K562 (cell line): Measurements from ENCODE around the gene SMARCA1. TPM values are rescaled to one million over a fixed set of nuclear protein-coding genes. Genes with fewer than 3 reads are reported as not detected.

Experiments used
- ATAC-seq: fragments of 200-7000 bp; cut with Tn5 transposase; 3 replicates; pipeline ENCODE4 v1.9.1; 2020; ENCODE audit warnings: moderate library complexity
- BruUV-seq: library from RNA; stranded (reverse); fragments of 400-500 nt; replicated peaks from 2 replicates; lab custom pipeline; 2021; lab: Mats Ljungman, UMichigan
- CTCF ChIA-PET: fragments of 300-600 bp; formaldehyde crosslinking; extraction: SDS; loops from one replicate; lab custom pipeline; 2021; ENCODE audit warnings: low intra/inter-chr PET ratio; lab: Yijun Ruan, JAX
- POLR2A ChIA-PET: fragments of 300-600, 350-650 bp; sonication (Branson Sonifier 250); formaldehyde crosslinking; extraction: SDS; loops from one replicate; lab custom pipeline; 2021; ENCODE audit warnings: antibody characterized with exemption, inconsistent platforms; lab: Yijun Ruan, JAX
- DNase-seq, 4 experiments: peaks; one replicate each; pipeline versions ENCODE4 v3.0.0 to v3.0.0-alpha.2; 2011 to 2018; ENCODE audit warnings: low spot score in 3 of 4, mixed read lengths in 3 of 4; ENCODE audit errors: extremely low read depth in 1 of 4
- FAIRE-seq: peaks from 2 replicates; lab custom pipeline; 2011; peaks lifted over from hg19 to GRCh38; lab: Jason Lieb, UNC
- H2AFZ ChIP-seq: 2 replicates; pipeline ENCODE4 v1.6.0; 2011; ENCODE audit warnings: low read depth, low read length, control low read depth, inconsistent platforms
- H3K27ac ChIP-seq: fragments of 200-600 bp; 3 replicates; pipeline ENCODE4 v1.8.0; 2011; ENCODE audit warnings: low read depth, mild to moderate bottlenecking, control low read depth, inconsistent platforms, low read length, moderate library complexity, mixed read lengths; ENCODE audit errors: extremely low read depth
- H3K27me3 ChIP-seq, 2 experiments: fragments of 300-600 bp in 1 of 2; 2 replicates in 1 of 2; 3 replicates in 1 of 2; pipeline versions ENCODE4 v1.6.0 to v1.8.0; 2011; ENCODE audit warnings: inconsistent platforms in 2 of 2, low read length in 2 of 2, mild to moderate bottlenecking in 1 of 2, mixed read lengths in 1 of 2, moderate library complexity in 1 of 2; ENCODE audit not compliant: control insufficient read depth in 2 of 2, insufficient read depth in 2 of 2
- H3K36me3 ChIP-seq: fragments of 300-600 bp; 3 replicates; pipeline ENCODE4 v1.8.0; 2011; ENCODE audit warnings: mild to moderate bottlenecking, low read length, inconsistent platforms; ENCODE audit not compliant: control insufficient read depth, insufficient read depth
- H3K4me1 ChIP-seq, 2 experiments: fragments of 200-600 bp in 1 of 2; replicated peaks in 1 of 2; 2 replicates in 1 of 2; 3 replicates in 1 of 2; pipeline versions ENCODE4 v1.5.1 to v1.8.0; 2011; ENCODE audit warnings: inconsistent platforms in 2 of 2, low read length in 2 of 2, mild to moderate bottlenecking in 1 of 2, mixed read lengths in 1 of 2, moderate library complexity in 1 of 2; ENCODE audit not compliant: control insufficient read depth in 2 of 2, insufficient read depth in 2 of 2
- H3K4me2 ChIP-seq: 2 replicates; pipeline ENCODE4 v1.6.1; 2011; ENCODE audit warnings: low read length, control low read depth, inconsistent platforms, mixed read lengths; ENCODE audit not compliant: insufficient read depth
- H3K4me3 ChIP-seq: fragments of 200-600 bp; sonication (generic), shearing (Covaris generic); 2 replicates; pipeline ENCODE4 v1.5.1; 2016; ENCODE audit warnings: control low read depth, inconsistent platforms
- H3K79me2 ChIP-seq: fragments of 200-600 bp; 3 replicates; pipeline ENCODE4 v1.8.0; 2011; ENCODE audit warnings: low read length, inconsistent platforms; ENCODE audit not compliant: control insufficient read depth, insufficient read depth
- H3K9ac ChIP-seq, 2 experiments: 2 replicates each; pipeline versions ENCODE4 v1.6.0 to v1.6.1; 2011; ENCODE audit warnings: low read depth in 2 of 2, low read length in 2 of 2, control low read depth in 1 of 2, inconsistent platforms in 1 of 2, mild to moderate bottlenecking in 1 of 2, mixed read lengths in 1 of 2; ENCODE audit not compliant: insufficient read depth in 1 of 2
- H3K9me1 ChIP-seq: one replicate; pipeline ENCODE4 v1.6.0; 2011; ENCODE audit warnings: inconsistent platforms, mild to moderate bottlenecking, low read length, moderate library complexity; ENCODE audit not compliant: control insufficient read depth, insufficient read depth
- H3K9me3 ChIP-seq: replicated peaks from 2 replicates; pipeline ENCODE4 v1.5.1; 2011; ENCODE audit warnings: low read depth, low read length, inconsistent platforms; ENCODE audit not compliant: control insufficient read depth, insufficient read depth
- H4K20me1 ChIP-seq: replicated peaks from 2 replicates; pipeline ENCODE4 v1.6.1; 2011; ENCODE audit warnings: low read length, inconsistent platforms, mixed read lengths; ENCODE audit not compliant: control insufficient read depth, insufficient read depth
- CHD2 ChIP-seq: IDR thresholded peaks from 2 replicates; pipeline ENCODE4 v1.6.1; 2011; ENCODE audit warnings: low read depth, low read length
- FOXA1 ChIP-seq: fragments of 450-650 bp; IDR thresholded peaks from 2 replicates; pipeline ENCODE4 v1.6.1; 2016; ENCODE audit warnings: mild to moderate bottlenecking, borderline replicate concordance
- FOXK1 ChIP-seq: sonication (generic); formaldehyde crosslinking; IDR thresholded peaks from 2 replicates; pipeline ENCODE4 v1.8.0; 2022; ENCODE audit warnings: missing genetic modification reagents, mild to moderate bottlenecking, borderline replicate concordance
- GABPB2 ChIP-seq: fragments of 250-450 bp; sonication (Bioruptor Pico); conservative IDR thresholded peaks from 2 replicates; pipeline ENCODE4 v1.5.1; 2021; ENCODE audit warnings: mild to moderate bottlenecking
- HES1 ChIP-seq: fragments of 450-650 bp; IDR thresholded peaks from 2 replicates; pipeline ENCODE4 v1.6.1; 2016; ENCODE audit warnings: low read depth, mild to moderate bottlenecking, moderate library complexity
- HMGXB4 ChIP-seq: sonication (generic); formaldehyde crosslinking; IDR thresholded peaks from 2 replicates; pipeline ENCODE4 v1.8.1; 2023; ENCODE audit warnings: mild to moderate bottlenecking, missing genetic modification reagents
- HNRNPH1 ChIP-seq: fragments of 200-400 bp; formaldehyde crosslinking; optimal IDR thresholded peaks from 2 replicates; pipeline ENCODE3; 2017; ENCODE audit warnings: low read depth, mild to moderate bottlenecking, low read length, moderate library complexity
- HNRNPLL ChIP-seq: fragments of 200-400 bp; formaldehyde crosslinking; IDR thresholded peaks from 2 replicates; pipeline ENCODE4 v1.6.1; 2017; ENCODE audit warnings: low read length, low read depth, mild to moderate bottlenecking; ENCODE audit not compliant: poor library complexity, severe bottlenecking
- MCM7 ChIP-seq, 2 experiments: fragments of 450-650 bp; IDR thresholded peaks; 2 replicates each; pipeline ENCODE4 v1.6.1; 2016 to 2018
- PBX2 ChIP-seq, 2 experiments: IDR thresholded peaks in 1 of 2; conservative IDR thresholded peaks in 1 of 2; 2 replicates each; pipeline ENCODE4 v1.6.1; 2016; ENCODE audit warnings: low read depth in 2 of 2, mild to moderate bottlenecking in 1 of 2, missing compliant biosample characterization in 1 of 2, missing genetic modification characterization in 1 of 2, moderate library complexity in 1 of 2
- PCBP1 ChIP-seq: fragments of 200-400 bp; formaldehyde crosslinking; IDR thresholded peaks from 2 replicates; pipeline ENCODE4 v1.6.1; 2018; ENCODE audit warnings: mild to moderate bottlenecking, low read depth, low read length; ENCODE audit not compliant: poor library complexity, severe bottlenecking
- PHB ChIP-seq: fragments of 250-450 bp; sonication (Bioruptor Pico); IDR thresholded peaks from 2 replicates; pipeline ENCODE4 v1.5.0; 2021
- POLR2AphosphoS2 ChIP-seq: IDR thresholded peaks from 2 replicates; pipeline ENCODE4 v1.6.1; 2012; ENCODE audit warnings: low read length, improper control_type of control experiment
- ZNF41 ChIP-seq: fragments of 250-450 bp; sonication (Bioruptor Pico); conservative IDR thresholded peaks from 2 replicates; pipeline ENCODE4 v1.4.0; 2020; ENCODE audit warnings: mild to moderate bottlenecking
- ZNF57 ChIP-seq: fragments of 450-650 bp; formaldehyde crosslinking; IDR thresholded peaks from 2 replicates; pipeline ENCODE4 v1.4.0; 2020; ENCODE audit warnings: mild to moderate bottlenecking, moderate library complexity
- WGBS: fragments of 100-300 bp; shearing (Covaris generic); methylation state at CpG from one replicate; pipeline ENCODE4 v1.1.6; 2016; ENCODE audit warnings: low coverage, mixed read lengths; ENCODE audit not compliant: insufficient coverage; ENCODE audit errors: missing lambda C conversion rate; 5-methylcytosine and 5-hydroxymethylcytosine counted together
- in situ Hi-C: fragments of 300-500 bp; cut with MboI; formaldehyde crosslinking; loops from 4 replicates; pipeline ENCODE4 v1.15.0; 2018; ENCODE audit warnings: inconsistent platforms, mixed read lengths
- intact Hi-C: fragments of 100-400 bp; cut with micrococcal nuclease; formaldehyde crosslinking; loops from 2 replicates; pipeline ENCODE4 v1.14.2; 2022
- polyA plus RNA-seq, 8 experiments: library from polyadenylated mRNA; depleted of rRNA in 4 of 8; stranded (reverse) in 5 of 8; unstranded in 3 of 8; fragments of >200 nt; fragmentation: Nextera tagmentation in 2 of 8; fragmentation: Illumina TruSeq in 1 of 8; extraction: Ambion mirVana in 2 of 8; extraction: Trizol in 1 of 8; gene quantifications; 2 replicates each; pipeline versions ENCODE4 v1.2.1 to v1.2.3, GENCODE V29; 2011 to 2014; ENCODE audit warnings: inconsistent platforms in 1 of 8, missing spikeins in 1 of 8
- total RNA-seq, 7 experiments: library from RNA; depleted of rRNA in 6 of 7; stranded (reverse); fragments of >200 nt in 6 of 7; fragmentation: Illumina TruSeq in 2 of 7; extraction: Trizol in 2 of 7; gene quantifications; 2 replicates each; pipeline versions ENCODE4 v1.2.1 to v1.2.3, GENCODE V29; 2011 to 2021; ENCODE audit warnings: low replicate concordance in 1 of 7

Gene SMARCA1
- total and polyA plus RNA-seq, 9 of the 15 experiments (the other 6 are each of a cell fraction or from before 2014, with no cell fraction given) = 0.42 to 3.0 (median 2.0) TPM

GRCh38 chrX:129568349-129568748 is 45.1 kb upstream of the SMARCA1 start:
- peaks cover 3% of the 10 kb centered on the region for H3K9me1 ChIP-seq
- H2AFZ ChIP-seq = no peak overlapping the region
- ATAC-seq (no peak), DNase-seq (no peak), FAIRE-seq (no peak)
- H3K9me3 ChIP-seq = no peaks in the 10 kb centered on the region
- no peaks in the 10 kb centered on the region for H3K4me1 ChIP-seq
- in situ Hi-C loops = no loop called here
- intact Hi-C loops = no loop called here
- no peak overlapping the region for H3K9ac ChIP-seq
- POLR2A ChIA-PET = interaction anchor here (0.7 kb wide), 1 partner anchor 9 kb away, joined by 3 read pairs; no protein-coding TSS in a partner anchor
- no peak overlapping the region for H3K4me3 ChIP-seq
- peaks cover 51% of the 10 kb centered on the region; the same call in 2 of the 3 replicates for H3K36me3 ChIP-seq
- H3K27ac ChIP-seq = no peak overlapping the region
- H3K79me2 ChIP-seq = no peaks in the 10 kb centered on the region
- no peak overlapping the region for H3K4me2 ChIP-seq
- no TSS peak for BruUV-seq
- 54% methylated on average over 1 of the region's 3 CpGs for WGBS
- CTCF ChIA-PET = no interaction called here
- H3K27me3 ChIP-seq = no peaks in the 10 kb centered on the region
- H4K20me1 ChIP-seq = no peaks in the 10 kb centered on the region
- TF ChIP-seq MCM7 (IDR thresholded peaks at IDR 0.05) (no peak), POLR2AphosphoS2 (no peak), HNRNPLL (no peak), GABPB2 (CRISPR knock-in tag) (no peak), FOXA1 (no peak), CHD2 (no peak), FOXK1 (CRISPR knock-in tag) (no peak), ZNF57 (no peak), PBX2 (CRISPR knock-in tag; IDR thresholded peaks at IDR 0.05; ENCODE audit: low read depth) (no peak), PBX2 (tag; conservative IDR thresholded peaks at IDR 0.05; ENCODE audit: low read depth) (no peak), ZNF41 (CRISPR knock-in tag) (no peak), PHB (CRISPR knock-in tag) (no peak), HMGXB4 (CRISPR knock-in tag) (no peak), PCBP1 (no peak), HNRNPH1 (no peak), HES1 (no peak)
